Caki2 (cell line): ENCODE data around the gene COPZ1. TPM values are rescaled to one million over a fixed set of nuclear protein-coding genes. Genes with fewer than 3 reads are reported as not detected.

ENCODE experiments used
- DNase-seq: peaks from one replicate; pipeline ENCODE4 v3.0.0-alpha.2; 2015; ENCODE audit warnings: low read depth
- in situ Hi-C: cut with HindIII; loops from 2 replicates; pipeline ENCODE4 v1.10.0; 2016; ENCODE audit warnings: low sequenced_read_pairs, low pct_unique_long_range_greater_than_20kb, mixed read lengths
- total RNA-seq: library from RNA; depleted of rRNA; stranded (reverse); fragments of >200 nt; shearing (Covaris generic); gene quantifications from 2 replicates; pipeline ENCODE4 v1.2.3, GENCODE V29; 2014; ENCODE audit warnings: low replicate concordance

Gene COPZ1
- total RNA-seq, 1 experiment from 2014 or later = 493 TPM

GRCh38 chr12:54368709-54369596 lies 44.0 kb downstream of the COPZ1 start:
- peak; percentile 61 for DNase-seq
- in situ Hi-C loops = no loop called here

DNA sequence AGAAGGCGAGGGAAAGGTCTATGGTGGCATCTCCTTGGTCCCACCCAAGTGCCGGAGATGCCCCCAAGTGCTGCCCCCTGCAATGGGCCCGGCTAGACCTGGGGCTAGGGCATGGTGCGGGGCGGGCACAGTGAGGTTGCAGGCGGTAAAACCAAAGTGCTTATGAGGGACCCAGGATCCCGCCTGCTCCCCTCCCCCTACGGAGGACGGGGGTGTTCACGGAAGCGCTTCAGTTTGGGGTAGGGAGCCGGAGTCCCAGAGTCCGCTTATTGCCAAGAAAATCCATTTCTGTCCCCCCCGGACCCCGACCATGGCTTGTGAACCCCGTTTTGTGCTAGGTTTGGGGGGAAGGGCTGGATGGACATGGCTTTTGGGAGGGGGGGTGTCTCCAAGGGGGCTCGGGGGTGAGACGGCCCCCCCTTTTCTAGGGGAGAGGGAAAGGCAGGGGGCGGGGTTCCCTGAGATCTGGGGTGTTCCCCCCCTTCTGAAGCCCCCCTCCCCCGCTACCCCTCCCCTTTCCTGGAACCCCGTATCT lies 44.7 kb downstream of the COPZ1 start:
- no peak for DNase-seq
- in situ Hi-C loops = no loop called here

GRCh38 chr12:54370171-54370730 lies 45.3 kb downstream of the COPZ1 start:
- in situ Hi-C loops = no loop called here
- peak; percentile 82 for DNase-seq

GRCh38 chr12:54371328-54372112 lies 46.6 kb downstream of the COPZ1 start:
- in situ Hi-C loops = no loop called here
- no peak for DNase-seq

- in situ Hi-C loops = no loop called here
- no peak for DNase-seq
These were observed 47.3 kb downstream of the COPZ1 start for GRCh38 chr12:54372113-54372806.

- no peak for DNase-seq
These were observed 49.0 kb downstream of the COPZ1 start for GRCh38 chr12:54373649-54374561.

DNA sequence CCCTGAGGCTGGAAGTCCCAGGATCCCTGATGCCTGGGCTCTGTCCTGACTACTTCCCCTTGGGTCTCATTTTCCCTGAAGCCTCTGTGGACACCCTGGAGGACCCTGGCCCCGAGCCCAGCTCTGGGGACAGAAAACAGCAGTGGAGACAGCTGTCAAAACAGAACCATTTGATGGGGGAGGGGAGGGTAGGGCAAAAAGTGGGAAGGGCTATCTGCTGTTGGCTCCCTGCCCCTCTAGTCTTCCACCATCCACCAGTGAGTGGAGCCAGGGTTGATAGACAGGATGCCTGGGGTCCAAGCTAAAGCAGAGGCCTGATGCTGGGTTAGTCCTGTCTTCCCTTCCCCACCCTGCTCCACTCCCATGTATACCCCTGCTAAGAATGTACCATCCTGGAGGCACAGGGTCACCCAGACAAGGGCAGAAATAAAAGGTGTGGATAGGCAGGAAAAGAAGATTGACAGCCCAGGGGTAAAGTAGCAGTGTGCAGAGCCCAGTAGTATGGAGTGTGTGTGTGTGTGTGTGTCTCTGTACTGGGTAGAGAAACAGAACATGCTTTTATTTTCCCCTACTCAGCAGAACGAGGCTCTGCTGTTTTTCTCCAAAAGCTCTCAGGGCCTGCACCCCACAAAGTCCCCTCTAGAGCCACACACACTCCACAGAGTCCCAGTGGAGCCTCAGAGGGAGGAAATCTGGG lies 49.8 kb downstream of the COPZ1 start:
- no peak for DNase-seq
- in situ Hi-C loops = no loop called here

More at GRCh38 chr12:54373649-54374561, 49.0 kb downstream of the COPZ1 start:
- in situ Hi-C loops = no loop called here

DNA sequence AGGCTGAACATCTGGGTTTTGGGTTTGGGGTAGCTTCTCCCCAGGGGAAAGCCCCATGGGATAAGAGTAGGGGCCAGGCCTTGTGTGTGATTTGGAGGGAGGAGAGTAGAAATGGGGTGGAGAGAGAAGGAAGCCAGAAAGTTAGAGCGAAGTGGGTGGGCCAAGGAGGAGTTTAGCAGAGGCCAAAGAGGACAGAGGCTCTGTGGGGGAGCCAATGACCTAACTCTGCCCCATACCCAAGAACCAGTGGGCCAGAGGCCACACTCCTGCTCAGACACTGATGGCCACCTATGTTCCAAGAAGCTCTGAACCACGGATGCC lies 50.3 kb downstream of the COPZ1 start:
- in situ Hi-C loops = no loop called here
- no peak for DNase-seq

DNA sequence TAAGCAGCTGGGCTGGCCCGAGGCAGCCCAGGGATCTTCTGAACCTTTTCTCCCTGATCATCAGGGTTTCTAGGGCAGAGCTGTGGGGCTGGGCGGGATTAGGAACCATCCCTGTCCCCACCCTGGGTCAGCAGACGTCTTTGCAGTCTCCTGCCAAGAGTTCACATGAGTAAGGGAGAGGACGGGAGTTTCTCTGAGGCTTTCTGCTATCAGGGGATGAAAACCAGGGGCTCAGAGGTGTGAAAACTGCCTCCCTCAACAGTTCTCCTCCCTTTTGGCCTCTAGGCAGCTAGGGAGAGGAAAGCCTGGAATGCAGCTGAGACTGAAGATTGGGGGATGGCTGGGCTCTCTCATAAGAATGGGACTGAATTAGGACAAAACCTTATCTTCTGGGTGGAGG lies 51.7 kb downstream of the COPZ1 start:
- no peak for DNase-seq
- in situ Hi-C loops = no loop called here

DNA sequence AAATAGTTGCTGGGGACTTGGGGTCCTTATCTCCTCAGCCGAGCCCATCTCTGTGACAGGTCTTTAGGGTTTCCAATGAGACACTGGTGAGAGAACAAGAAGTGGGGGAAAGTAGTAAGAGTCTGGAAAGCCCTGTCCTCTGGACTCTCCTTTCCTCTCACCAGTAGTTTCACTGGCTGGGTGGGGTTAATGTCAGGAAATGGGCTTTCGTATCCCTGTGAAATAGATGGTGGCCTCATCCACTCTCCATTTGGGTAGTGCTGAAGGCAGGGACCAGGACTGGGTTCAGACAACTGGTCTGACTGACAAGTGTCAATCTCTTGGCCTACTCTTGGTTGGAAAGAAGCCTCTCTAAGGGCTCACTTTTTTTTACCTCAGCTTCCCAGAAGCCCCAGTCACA lies 52.1 kb downstream of the COPZ1 start:
- no peak for DNase-seq
- in situ Hi-C loops = no loop called here

DNA sequence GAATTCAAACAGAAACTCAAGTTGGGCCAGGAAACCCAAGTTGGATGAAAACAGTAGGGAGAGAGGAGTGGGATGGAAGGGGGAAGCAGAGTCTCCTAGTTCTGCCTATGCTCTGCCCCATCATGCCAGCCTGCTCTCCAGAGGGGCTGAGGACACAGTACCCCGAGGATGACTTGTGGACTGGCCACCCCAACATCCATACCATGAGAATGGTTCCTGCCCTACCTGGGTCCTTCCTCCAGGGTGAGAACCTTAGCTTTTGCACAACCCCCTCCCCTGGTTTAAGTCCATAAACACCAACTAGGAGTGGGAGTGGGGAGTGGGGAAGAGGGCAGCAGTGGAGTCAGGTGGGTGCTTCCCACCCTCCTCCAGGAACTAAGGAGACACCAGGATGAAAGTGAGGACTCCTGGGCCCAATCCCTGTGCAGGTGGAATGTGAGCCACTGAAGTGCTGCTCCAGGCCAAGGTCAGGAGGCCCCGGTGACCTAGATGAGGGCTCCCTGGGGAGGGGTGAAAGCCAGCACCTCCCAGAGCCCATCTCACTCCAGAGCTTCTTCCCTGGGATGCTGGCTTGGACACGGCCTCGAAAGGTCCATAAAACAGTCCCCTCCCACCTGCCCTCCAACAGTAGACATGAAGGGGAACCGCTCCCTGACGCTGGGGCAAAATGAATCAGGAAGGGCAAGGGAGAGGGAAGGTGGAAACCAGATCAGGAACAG lies 53.0 kb downstream of the COPZ1 start:
- DNase-seq = no peak
- in situ Hi-C loops = no loop called here

- in situ Hi-C loops = no loop called here
- DNase-seq = peak; percentile 74
These were observed 54.0 kb downstream of the COPZ1 start for GRCh38 chr12:54378796-54379397.

GRCh38 chr12:54379398-54380201 lies 54.7 kb downstream of the COPZ1 start:
- DNase-seq = peak; percentile 86
- in situ Hi-C loops = no loop called here

DNA sequence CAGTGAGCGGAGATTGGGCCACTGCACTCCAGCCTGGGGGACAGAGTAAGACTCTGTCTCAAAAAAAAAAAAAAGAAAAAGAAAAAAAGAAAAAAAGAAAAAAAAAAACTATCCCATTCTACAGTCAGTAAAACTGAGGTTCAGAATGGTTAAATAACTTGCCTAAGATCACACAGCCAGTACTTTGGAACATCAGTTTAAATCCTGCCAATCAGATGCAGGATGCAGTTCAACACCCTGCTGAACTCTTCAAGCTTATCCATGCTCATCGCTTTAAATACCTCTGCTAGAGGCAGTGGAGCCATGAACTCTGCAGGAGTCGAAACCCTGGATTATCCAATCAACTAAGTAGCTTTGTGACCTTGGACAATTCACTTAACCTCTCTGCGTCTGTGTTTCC lies 56.2 kb downstream of the COPZ1 start:
- in situ Hi-C loops = no loop called here
- no peak for DNase-seq

- in situ Hi-C loops = no loop called here
- peak; percentile 97 for DNase-seq
These were observed 58.2 kb downstream of the COPZ1 start for GRCh38 chr12:54383041-54383609.
